Activated B cell treated with CpG ODN at 0.5 μM for 24 hours (primary cell): ENCODE measurements around the gene SSPN. TPM values are rescaled to one million over a fixed set of nuclear protein-coding genes. Genes with fewer than 3 reads are reported as not detected.

ENCODE experiments used
- ATAC-seq: fragments of 200-7000 bp; cut with Tn5 transposase; one replicate; pipeline ENCODE4 v1.10.0; 2021; ENCODE audit warnings: low read depth, mild to moderate bottlenecking, moderate library complexity
- CTCF ChIA-PET: fragments of 350-600 bp; sonication (Branson Sonifier 250); formaldehyde crosslinking; loops from one replicate; lab custom pipeline; 2021; ENCODE audit warnings: antibody characterized with exemption; lab: Charles Lee
- POLR2A ChIA-PET: fragments of 350-600 bp; sonication (Branson Sonifier 250); formaldehyde crosslinking; loops from one replicate; lab custom pipeline; 2021; ENCODE audit warnings: antibody characterized with exemption; lab: Charles Lee
- DNase-seq: peaks from one replicate; pipeline ENCODE4 v3.0.0; 2022
- H3K27ac Mint-ChIP-seq: one replicate; pipeline ENCODE4 v1.8.0; 2020; ENCODE audit warnings: mixed read lengths
- H3K27me3 Mint-ChIP-seq: one replicate; pipeline ENCODE4 v1.8.0; 2021; ENCODE audit warnings: mixed read lengths
- H3K36me3 Mint-ChIP-seq: one replicate; pipeline ENCODE4 v1.8.0; 2021; ENCODE audit warnings: low read depth, mixed read lengths
- H3K4me1 Mint-ChIP-seq: one replicate; pipeline ENCODE4 v1.8.0; 2021; ENCODE audit warnings: mixed read lengths
- H3K4me3 Mint-ChIP-seq: one replicate; pipeline ENCODE4 v1.8.0; 2020; ENCODE audit warnings: mild to moderate bottlenecking, mixed read lengths
- H3K9me3 Mint-ChIP-seq: one replicate; pipeline ENCODE4 v1.8.0; 2020; ENCODE audit warnings: mixed read lengths
- intact Hi-C: fragments of 100-400 bp; cut with micrococcal nuclease; formaldehyde crosslinking; loops from one replicate; pipeline ENCODE4 v1.15.1; 2024
- total RNA-seq: library from RNA; stranded (reverse); gene quantifications from 2 replicates; pipeline ENCODE4 v1.2.3, GENCODE V29; 2022
- TF ChIP-seq, protein P1 (sequence below): fragments of 200-600 bp; IDR thresholded peaks from one replicate; pipeline ENCODE4 v1.8.0; 2022; ENCODE audit warnings: antibody characterized with exemption, mild to moderate bottlenecking

SSPN gene
- total RNA-seq, 1 donor from 2014 or later = 3.0 TPM

DNA sequence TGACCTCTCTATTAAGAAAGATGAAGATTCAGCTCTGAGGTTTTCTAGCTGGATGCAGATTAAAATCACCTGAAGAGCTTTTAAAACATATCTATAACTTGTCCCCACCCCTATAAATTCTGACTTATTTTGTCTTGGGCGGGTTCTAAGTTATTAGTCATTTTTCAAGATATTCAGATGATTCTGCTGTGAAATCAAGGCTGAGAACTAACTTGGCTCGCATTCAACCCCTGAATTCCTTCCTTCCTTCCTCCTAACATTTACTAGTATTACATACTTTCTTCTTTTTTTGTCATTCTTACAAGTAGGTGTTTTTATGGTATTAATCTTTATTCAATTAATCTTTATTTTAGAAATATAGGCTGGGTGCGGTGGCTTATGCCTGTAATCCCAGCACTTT, 55.4 kb downstream of the SSPN start:
- no peaks in the 10 kb centered on the region for H3K36me3 Mint-ChIP-seq
- intact Hi-C loops = no loop called here
- ATAC-seq (no peak), DNase-seq (no peak)
- H3K27ac Mint-ChIP-seq = no peak overlapping the region
- TF ChIP-seq, protein P1, sequence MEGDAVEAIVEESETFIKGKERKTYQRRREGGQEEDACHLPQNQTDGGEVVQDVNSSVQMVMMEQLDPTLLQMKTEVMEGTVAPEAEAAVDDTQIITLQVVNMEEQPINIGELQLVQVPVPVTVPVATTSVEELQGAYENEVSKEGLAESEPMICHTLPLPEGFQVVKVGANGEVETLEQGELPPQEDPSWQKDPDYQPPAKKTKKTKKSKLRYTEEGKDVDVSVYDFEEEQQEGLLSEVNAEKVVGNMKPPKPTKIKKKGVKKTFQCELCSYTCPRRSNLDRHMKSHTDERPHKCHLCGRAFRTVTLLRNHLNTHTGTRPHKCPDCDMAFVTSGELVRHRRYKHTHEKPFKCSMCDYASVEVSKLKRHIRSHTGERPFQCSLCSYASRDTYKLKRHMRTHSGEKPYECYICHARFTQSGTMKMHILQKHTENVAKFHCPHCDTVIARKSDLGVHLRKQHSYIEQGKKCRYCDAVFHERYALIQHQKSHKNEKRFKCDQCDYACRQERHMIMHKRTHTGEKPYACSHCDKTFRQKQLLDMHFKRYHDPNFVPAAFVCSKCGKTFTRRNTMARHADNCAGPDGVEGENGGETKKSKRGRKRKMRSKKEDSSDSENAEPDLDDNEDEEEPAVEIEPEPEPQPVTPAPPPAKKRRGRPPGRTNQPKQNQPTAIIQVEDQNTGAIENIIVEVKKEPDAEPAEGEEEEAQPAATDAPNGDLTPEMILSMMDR = no peak
- ChIA-PET POLR2A (no interaction called here), CTCF (no interaction called here)
- H3K4me1 Mint-ChIP-seq = peaks cover 6% of the 10 kb centered on the region
- peaks cover 3% of the 10 kb centered on the region for H3K9me3 Mint-ChIP-seq
- H3K4me3 Mint-ChIP-seq = no peak overlapping the region
- H3K27me3 Mint-ChIP-seq = no peaks in the 10 kb centered on the region

DNA sequence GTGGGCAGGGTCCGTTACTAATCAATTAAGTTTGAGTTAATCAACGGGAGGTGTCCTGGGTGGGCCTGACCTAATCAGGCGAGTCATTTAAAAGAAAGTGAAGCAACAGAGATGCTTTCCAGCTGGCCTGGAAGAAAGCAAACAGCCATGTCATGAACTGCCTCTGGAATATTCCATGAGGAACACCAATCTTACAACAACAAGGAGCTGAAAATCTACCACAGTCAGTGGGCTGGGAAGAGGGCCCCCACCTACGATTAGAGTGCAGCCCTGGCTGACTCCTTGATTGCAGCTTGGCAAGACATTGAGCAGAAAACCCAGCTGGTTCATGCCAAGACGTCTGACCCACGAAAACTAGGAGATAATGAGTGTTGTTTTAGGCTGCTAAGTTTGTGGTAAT, 56.2 kb downstream of the SSPN start:
- ATAC-seq (no peak), DNase-seq (no peak)
- TF ChIP-seq, protein P1 = no peak
- ChIA-PET CTCF (no interaction called here), POLR2A (no interaction called here)
- intact Hi-C loops = no loop called here
- H3K27me3 Mint-ChIP-seq = no peaks in the 10 kb centered on the region
- H3K27ac Mint-ChIP-seq = no peak overlapping the region
- H3K4me1 Mint-ChIP-seq = peaks cover 6% of the 10 kb centered on the region
- H3K9me3 Mint-ChIP-seq = peaks cover 5% of the 10 kb centered on the region
- H3K4me3 Mint-ChIP-seq = no peak overlapping the region
- no peaks in the 10 kb centered on the region for H3K36me3 Mint-ChIP-seq

DNA sequence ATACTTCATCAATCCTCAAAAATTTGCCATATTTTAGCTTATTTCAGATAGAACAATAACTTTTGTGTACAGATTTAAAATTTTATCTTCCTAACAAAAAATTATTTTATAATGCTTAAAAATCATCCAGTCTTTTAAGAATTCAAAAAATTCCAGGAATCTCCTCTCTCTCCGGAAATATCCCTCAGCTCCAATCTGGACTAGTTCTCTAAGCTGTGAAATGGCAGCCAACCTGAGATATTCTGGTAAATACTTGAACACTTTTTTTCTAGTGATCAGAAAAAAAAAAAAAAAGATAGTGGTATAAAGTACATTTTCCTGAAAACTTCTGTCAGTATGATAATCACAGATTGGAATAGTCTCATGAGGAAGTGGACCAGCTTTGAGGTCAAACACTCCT, 57.6 kb downstream of the SSPN start:
- ATAC-seq (no peak), DNase-seq (no peak)
- H3K9me3 Mint-ChIP-seq = peaks cover 12% of the 10 kb centered on the region
- TF ChIP-seq, protein P1 = no peak
- H3K36me3 Mint-ChIP-seq = no peaks in the 10 kb centered on the region
- H3K4me3 Mint-ChIP-seq = no peak overlapping the region
- ChIA-PET CTCF (no interaction called here), POLR2A (interaction anchor here (0.7 to 0.8 kb wide), 3 partner anchors 33 to 129 kb away, joined by 3 to 4 read pairs (median 3); no protein-coding TSS in a partner anchor)
- H3K27me3 Mint-ChIP-seq = no peaks in the 10 kb centered on the region
- H3K27ac Mint-ChIP-seq = no peak overlapping the region
- intact Hi-C loops = no loop called here
- peaks cover 6% of the 10 kb centered on the region for H3K4me1 Mint-ChIP-seq

DNA sequence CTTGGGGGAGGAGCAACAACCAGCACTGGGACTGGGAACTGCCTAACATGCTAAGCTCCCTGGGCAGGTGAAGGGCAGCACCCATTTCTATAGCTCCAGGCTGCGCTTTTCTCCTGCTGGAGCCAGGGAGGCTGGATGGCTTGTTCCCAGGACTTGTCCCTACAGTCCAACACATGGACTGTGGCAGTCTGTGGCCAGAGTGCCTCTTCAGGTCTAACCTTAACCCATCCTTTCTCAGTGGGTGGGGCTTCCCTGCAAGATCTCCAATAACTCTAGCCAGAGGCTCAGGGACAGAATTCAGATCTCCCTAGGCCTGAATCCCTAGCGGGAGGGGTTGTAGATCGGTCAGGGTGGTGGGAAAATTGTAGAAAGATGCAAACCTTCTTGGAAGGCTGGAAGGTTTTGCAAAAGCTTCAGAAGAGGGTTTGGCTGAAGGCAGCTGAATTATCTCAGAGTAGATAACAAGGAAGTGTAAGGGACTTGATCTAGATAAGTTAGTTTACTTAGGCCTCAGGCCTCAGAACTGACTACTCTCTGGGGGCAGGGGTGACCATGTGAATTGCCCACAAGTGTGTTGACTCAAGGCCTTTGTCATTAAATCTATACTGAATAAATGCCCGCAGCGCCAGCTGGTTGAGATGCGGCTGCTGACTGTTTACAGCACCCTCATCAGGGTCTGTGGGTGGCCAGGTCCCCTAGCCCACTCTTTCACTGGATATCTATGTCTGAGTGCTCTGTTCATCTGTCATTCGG, 60.7 kb downstream of the SSPN start:
- intact Hi-C loops = no loop called here
- peaks cover 18% of the 10 kb centered on the region for H3K9me3 Mint-ChIP-seq
- ChIA-PET POLR2A (no interaction called here), CTCF (no interaction called here)
- H3K27ac Mint-ChIP-seq = no peak overlapping the region
- no peaks in the 10 kb centered on the region for H3K27me3 Mint-ChIP-seq
- no peaks in the 10 kb centered on the region for H3K36me3 Mint-ChIP-seq
- DNase-seq = no peak
- H3K4me3 Mint-ChIP-seq = no peak overlapping the region
- no peak for ATAC-seq
- peaks cover 20% of the 10 kb centered on the region for H3K4me1 Mint-ChIP-seq
- TF ChIP-seq, protein P1 = no peak

DNA sequence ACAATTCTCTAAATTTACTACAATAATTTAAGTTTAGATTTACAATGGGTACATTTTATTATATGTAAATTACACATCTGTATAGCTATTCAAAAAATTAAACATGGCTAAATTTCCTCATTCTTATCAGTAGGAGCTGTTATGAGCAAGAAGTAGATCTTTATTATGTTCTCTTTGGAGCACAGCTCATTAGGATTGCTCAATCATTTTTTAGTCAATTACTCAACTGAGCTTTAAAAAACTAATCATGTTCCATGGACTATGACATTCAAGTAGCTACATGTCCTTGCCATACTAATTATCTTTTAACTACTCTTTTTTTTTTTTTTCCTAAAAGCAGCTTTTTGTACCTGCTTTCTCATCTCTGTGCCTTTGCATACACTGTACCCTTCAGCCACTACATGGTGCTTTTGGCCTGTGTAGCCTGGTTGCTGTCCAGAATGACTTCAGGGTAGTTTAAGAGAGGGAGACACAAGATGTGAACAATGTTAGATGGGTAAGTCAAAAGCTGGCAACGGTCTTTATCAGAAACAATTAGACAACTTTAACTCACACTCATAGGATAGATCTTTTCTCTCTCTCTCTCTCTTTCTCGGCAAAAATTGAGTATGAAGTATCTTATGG, 69.0 kb downstream of the SSPN start:
- no peaks in the 10 kb centered on the region for H3K9me3 Mint-ChIP-seq
- TF ChIP-seq, protein P1 = no peak
- ATAC-seq (no peak), DNase-seq (no peak)
- H3K27ac Mint-ChIP-seq = no peak overlapping the region
- CTCF ChIA-PET = interaction anchor here (0.6 kb wide), 1 partner anchor 141 kb away, joined by 4 read pairs; no protein-coding TSS in a partner anchor
- no peaks in the 10 kb centered on the region for H3K36me3 Mint-ChIP-seq
- H3K4me1 Mint-ChIP-seq = peaks cover 14% of the 10 kb centered on the region
- no peak overlapping the region for H3K4me3 Mint-ChIP-seq
- H3K27me3 Mint-ChIP-seq = no peaks in the 10 kb centered on the region
- intact Hi-C loops = no loop called here
- POLR2A ChIA-PET = no interaction called here
